ENCODE measurements around the gene UBE2E2. TPM values are rescaled to one million over a fixed set of nuclear protein-coding genes. Genes with fewer than 3 reads are reported as not detected.

UBE2E2 gene
- total RNA-seq, 2 experiments from 2014 or later = 41.1 to 48.8 TPM

DNA sequence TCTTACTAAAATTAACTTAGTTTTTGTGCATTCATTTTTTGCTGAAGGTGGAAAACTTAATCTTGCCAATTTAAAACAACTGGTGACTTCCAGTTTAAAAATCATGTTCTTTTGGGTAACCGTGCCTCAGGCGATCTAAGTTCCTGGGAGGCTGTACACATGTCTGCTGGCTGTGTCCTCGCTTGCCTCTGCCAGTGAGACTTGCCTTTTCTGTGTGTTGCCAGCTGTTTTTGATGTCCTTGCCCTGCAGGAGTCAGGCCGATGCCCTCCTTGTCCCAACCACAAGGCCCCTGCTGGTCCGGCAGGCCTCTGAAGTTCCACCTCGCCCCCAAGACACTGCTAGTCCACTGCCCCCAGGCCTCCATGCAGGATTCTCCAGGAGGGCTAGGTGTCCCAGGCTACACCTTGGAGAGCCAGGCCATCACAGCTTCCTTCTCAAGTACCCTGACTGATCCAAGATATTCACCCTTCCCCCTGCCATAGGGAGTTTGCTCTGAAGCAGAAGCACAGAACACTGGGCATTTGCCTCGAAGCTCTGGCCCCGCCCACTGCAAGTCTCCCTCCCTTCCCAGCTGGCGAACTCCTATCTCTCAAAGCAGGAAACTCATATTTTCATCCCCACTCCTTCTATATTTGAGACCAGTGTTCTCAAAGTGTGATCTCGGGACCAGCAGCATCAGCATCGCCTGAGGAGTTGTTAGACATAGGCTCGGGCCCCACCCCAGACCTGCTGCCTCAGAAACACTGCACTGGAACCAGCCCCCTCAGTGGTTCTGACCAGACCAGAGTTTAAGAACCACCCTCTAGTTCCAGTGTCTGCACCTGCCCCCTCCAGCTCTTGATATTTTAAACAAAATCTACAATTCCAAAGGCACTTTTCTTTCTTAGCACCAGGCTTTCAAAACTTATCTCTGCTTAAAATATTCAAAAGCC is 416.8 kb downstream of the UBE2E2 start:
- H4K20me1 ChIP-seq (ENCODE audit: insufficient read depth, low read length) = no peaks in the 10 kb centered on the region
- H3K27ac ChIP-seq (ENCODE audit: low read depth, low read length, poor library complexity, severe bottlenecking) = no peak overlapping the region
- DNase-seq (ENCODE audit: low spot score) = no peak
- peaks cover 28% of the 10 kb centered on the region for H3K9me3 ChIP-seq (ENCODE audit: low read length)
- BruUV-seq (replicated peaks) = no TSS peak
- ChIA-PET POLR2A (interaction anchor here (0.6 to 1.1 kb wide), 3 partner anchors 9 to 274 kb away, joined by 3 to 4 read pairs (median 3); no protein-coding TSS in a partner anchor), CTCF (ENCODE audit: unreplicated experiment) (no interaction called here)
- peaks cover 4% of the 10 kb centered on the region; the same call in 1 of the 2 replicates for H3K36me3 ChIP-seq (ENCODE audit: insufficient read depth, low read length)
- intact Hi-C loops (cut with micrococcal nuclease; ENCODE audit: unreplicated experiment) = loop anchor here (10.0 kb wide), 1 partner anchor 325 kb away; the partner anchor contains the start of gene NR1D2
- no peaks in the 10 kb centered on the region for H3K79me2 ChIP-seq (ENCODE audit: insufficient read depth, low read depth, low read length)
- H3K4me2 ChIP-seq (ENCODE audit: low read length) = no peak overlapping the region
- no peaks in the 10 kb centered on the region for H3K9me2 ChIP-seq (ENCODE audit: insufficient read depth, low read length)
- TF ChIP-seq, protein P1, sequence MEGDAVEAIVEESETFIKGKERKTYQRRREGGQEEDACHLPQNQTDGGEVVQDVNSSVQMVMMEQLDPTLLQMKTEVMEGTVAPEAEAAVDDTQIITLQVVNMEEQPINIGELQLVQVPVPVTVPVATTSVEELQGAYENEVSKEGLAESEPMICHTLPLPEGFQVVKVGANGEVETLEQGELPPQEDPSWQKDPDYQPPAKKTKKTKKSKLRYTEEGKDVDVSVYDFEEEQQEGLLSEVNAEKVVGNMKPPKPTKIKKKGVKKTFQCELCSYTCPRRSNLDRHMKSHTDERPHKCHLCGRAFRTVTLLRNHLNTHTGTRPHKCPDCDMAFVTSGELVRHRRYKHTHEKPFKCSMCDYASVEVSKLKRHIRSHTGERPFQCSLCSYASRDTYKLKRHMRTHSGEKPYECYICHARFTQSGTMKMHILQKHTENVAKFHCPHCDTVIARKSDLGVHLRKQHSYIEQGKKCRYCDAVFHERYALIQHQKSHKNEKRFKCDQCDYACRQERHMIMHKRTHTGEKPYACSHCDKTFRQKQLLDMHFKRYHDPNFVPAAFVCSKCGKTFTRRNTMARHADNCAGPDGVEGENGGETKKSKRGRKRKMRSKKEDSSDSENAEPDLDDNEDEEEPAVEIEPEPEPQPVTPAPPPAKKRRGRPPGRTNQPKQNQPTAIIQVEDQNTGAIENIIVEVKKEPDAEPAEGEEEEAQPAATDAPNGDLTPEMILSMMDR (conservative IDR thresholded peaks at IDR 0.05; ENCODE audit: low read length) = no peak
- TF ChIP-seq EZH2phosphoT487 (IDR thresholded peaks at IDR 0.05; ENCODE audit: borderline replicate concordance, low read depth, low read length) = no peak
- no peak overlapping the region for H3K4me3 ChIP-seq (ENCODE audit: low read depth, low read length, poor library complexity, severe bottlenecking)
- peaks cover 25% of the 10 kb centered on the region for H3K4me1 ChIP-seq (ENCODE audit: insufficient read depth, low read length, poor library complexity, severe bottlenecking)
- H2AFZ ChIP-seq (ENCODE audit: low read length) = no peak overlapping the region

DNA sequence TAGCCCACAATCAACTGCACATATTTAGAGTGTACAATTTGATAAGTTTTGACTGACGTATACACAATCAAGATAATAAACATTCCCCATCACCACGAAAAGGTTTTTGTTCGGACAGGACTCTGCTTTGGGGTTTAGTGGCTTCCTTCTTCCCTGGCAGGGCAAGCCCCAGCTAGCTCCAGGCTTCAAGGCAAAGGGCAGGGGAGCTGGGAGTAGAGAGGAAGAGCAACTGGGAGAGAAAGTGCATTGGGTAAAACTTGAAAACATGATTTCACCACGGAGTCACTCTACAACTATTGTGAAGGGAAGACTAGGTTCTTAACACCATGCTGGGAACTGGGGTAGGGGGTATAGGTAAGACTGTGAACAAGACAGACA is 417.5 kb downstream of the UBE2E2 start:
- H3K4me3 ChIP-seq (ENCODE audit: low read depth, low read length, poor library complexity, severe bottlenecking) = no peak overlapping the region
- peaks cover 4% of the 10 kb centered on the region; the same call in 1 of the 2 replicates for H3K36me3 ChIP-seq (ENCODE audit: insufficient read depth, low read length)
- H3K27ac ChIP-seq (ENCODE audit: low read depth, low read length, poor library complexity, severe bottlenecking) = no peak overlapping the region
- H3K79me2 ChIP-seq (ENCODE audit: insufficient read depth, low read depth, low read length) = no peaks in the 10 kb centered on the region
- ChIA-PET POLR2A (interaction anchor here (0.9 to 1.1 kb wide), 2 partner anchors 30 to 100 kb away, joined by 3 read pairs; no protein-coding TSS in a partner anchor), CTCF (ENCODE audit: unreplicated experiment) (interaction anchor here (0.7 kb wide), 1 partner anchor 9 kb away, joined by 4 read pairs; no protein-coding TSS in a partner anchor)
- peaks cover 34% of the 10 kb centered on the region for H3K9me3 ChIP-seq (ENCODE audit: low read length)
- no peak overlapping the region for H2AFZ ChIP-seq (ENCODE audit: low read length)
- no peak overlapping the region for H3K4me2 ChIP-seq (ENCODE audit: low read length)
- H4K20me1 ChIP-seq (ENCODE audit: insufficient read depth, low read length) = no peaks in the 10 kb centered on the region
- H3K4me1 ChIP-seq (ENCODE audit: insufficient read depth, low read length, poor library complexity, severe bottlenecking) = peaks cover 19% of the 10 kb centered on the region
- DNase-seq (ENCODE audit: low spot score) = no peak
- no peak for TF ChIP-seq EZH2phosphoT487 (IDR thresholded peaks at IDR 0.05; ENCODE audit: borderline replicate concordance, low read depth, low read length)
- TF ChIP-seq, protein P1 (conservative IDR thresholded peaks at IDR 0.05; ENCODE audit: low read length) = no peak
- BruUV-seq (replicated peaks) = no TSS peak
- intact Hi-C loops (cut with micrococcal nuclease; ENCODE audit: unreplicated experiment) = no loop called here
- H3K9me2 ChIP-seq (ENCODE audit: insufficient read depth, low read length) = no peaks in the 10 kb centered on the region

All from OCI-LY7 (cell line).